ENCODE results near the gene SLC24A2.

GRCh38 chr9:19785230-19785629, 3.6 kb downstream of the SLC24A2 start:
- TF ChIP-seq CTCF (conservative IDR thresholded peaks at IDR 0.05) (no peak), ZFX (IDR thresholded peaks at IDR 0.05) (no peak)
